Measurements from ENCODE around the gene ECHDC3.

DNA sequence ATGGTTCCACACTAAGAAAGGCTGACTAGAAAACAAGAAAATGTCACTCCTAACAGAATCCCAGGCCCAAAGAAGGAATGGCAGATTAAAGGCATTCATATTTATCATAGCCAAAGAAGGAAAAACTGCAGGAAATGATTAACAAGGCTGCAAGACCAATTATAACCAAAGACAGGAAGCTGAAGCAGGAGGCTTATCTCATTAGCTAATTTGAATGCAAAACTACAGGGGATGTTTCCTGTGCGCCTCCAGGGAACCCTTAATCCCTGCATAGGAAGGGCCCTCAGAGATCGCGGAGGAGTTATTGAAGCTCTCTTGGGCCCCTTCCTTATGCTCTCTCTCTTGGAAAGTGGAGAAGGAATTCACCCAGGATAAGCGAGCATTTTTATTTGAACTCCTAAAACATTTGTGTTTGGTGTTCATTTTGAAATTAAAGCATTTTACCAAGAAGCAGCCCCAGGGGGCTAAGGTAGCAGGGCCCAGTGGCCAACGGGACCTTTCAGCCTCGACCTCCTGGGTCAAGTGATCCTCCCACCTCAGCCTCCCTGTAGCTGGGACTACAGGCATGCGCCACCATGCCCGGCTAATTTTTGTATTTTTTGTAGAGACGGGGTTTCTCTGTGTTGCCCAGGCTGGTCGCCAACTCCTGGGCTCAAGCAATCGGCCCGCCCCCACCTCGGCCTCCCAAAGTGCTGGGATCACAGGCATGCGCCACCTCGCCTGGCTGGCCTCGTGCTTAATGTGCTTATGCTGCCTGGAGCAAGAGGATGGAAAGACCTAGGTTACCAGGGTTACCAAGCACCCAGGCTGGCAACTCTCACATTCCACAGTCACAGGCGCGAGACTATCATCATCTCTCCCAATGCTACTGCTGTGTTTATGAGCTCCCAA is 56.9 kb downstream of the ECHDC3 start:
- TF ChIP-seq, protein P1, sequence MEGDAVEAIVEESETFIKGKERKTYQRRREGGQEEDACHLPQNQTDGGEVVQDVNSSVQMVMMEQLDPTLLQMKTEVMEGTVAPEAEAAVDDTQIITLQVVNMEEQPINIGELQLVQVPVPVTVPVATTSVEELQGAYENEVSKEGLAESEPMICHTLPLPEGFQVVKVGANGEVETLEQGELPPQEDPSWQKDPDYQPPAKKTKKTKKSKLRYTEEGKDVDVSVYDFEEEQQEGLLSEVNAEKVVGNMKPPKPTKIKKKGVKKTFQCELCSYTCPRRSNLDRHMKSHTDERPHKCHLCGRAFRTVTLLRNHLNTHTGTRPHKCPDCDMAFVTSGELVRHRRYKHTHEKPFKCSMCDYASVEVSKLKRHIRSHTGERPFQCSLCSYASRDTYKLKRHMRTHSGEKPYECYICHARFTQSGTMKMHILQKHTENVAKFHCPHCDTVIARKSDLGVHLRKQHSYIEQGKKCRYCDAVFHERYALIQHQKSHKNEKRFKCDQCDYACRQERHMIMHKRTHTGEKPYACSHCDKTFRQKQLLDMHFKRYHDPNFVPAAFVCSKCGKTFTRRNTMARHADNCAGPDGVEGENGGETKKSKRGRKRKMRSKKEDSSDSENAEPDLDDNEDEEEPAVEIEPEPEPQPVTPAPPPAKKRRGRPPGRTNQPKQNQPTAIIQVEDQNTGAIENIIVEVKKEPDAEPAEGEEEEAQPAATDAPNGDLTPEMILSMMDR (IDR thresholded peaks at IDR 0.05), result no peak
- no peak for TF ChIP-seq POLR2A (IDR thresholded peaks at IDR 0.05)
